Measurements from ENCODE around the gene SLC13A2. TPM values are rescaled to one million over a fixed set of nuclear protein-coding genes. Genes with fewer than 3 reads are reported as not detected.
A peak's percentile ranks its signal among the peaks of the same experiment; 100 is the strongest.

Gene SLC13A2
- polyA plus RNA-seq, 4 donors = 40.5 to 320 (median 211) TPM

DNA sequence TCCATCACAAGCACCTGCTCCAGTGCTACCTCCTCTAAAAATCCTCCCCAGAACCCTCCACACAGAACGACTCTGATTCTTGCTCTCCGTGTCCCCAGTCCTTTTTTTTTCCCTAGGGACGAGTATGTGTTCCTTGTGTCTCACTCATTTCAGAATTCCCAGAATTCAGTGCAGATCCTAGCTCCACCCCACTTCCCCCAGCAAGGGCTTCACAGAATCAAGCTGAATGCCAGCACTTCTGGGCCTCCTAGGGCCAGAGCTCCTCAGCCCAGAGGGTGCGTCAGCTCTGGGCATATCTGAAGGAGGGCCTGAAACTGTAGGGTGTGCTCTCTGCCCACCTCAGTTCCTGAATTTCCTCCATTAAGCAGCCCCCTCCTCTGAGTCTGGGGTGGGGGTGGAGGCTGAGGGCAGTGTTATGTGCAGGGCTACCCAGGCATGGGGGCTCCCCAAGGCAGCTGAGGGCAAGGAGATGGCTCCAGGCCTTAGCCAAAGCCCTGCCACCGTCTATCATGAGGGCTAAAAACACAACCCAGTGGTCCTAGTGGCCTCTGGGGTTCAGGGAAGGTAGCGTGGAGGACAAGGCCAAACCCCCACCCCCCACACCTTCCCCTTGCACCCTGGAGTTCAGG lies 72.5 kb downstream of the SLC13A2 start:
- Histone ChIP-seq H3K4me3 (ENCODE audit: low read depth in 1 of 3, low read length in 3 of 3) (no peak overlapping the region), H3K4me1 (ENCODE audit: control insufficient read depth in 3 of 3, insufficient read depth in 2 of 3, low read depth in 1 of 3, low read length in 2 of 3) (peaks cover 0 to 25% (median 0%) of the 10 kb centered on the region in 3 donors), H3K36me3 (ENCODE audit: control insufficient read depth in 3 of 3, insufficient read depth in 2 of 3, low read depth in 1 of 3, low read length in 3 of 3) (peaks cover 0 to 41% (median 0%) of the 10 kb centered on the region in 3 donors), H3K9me3 (ENCODE audit: control insufficient read depth in 2 of 2, insufficient read depth in 1 of 2, low read depth in 1 of 2, low read length in 1 of 2) (no peaks in the 10 kb centered on the region), H3K27ac (ENCODE audit: low read depth in 1 of 3, low read length in 2 of 3) (no peak overlapping the region), H3K27me3 (ENCODE audit: control insufficient read depth in 3 of 3, insufficient read depth in 3 of 3, low read length in 3 of 3) (no peaks in the 10 kb centered on the region)
- FAIRE-seq (no peak), DNase-seq (no peak)
- 67 to 80% (median 71%) methylated on average over 6 of the region's 6 CpGs for WGBS, 3 donors

DNA sequence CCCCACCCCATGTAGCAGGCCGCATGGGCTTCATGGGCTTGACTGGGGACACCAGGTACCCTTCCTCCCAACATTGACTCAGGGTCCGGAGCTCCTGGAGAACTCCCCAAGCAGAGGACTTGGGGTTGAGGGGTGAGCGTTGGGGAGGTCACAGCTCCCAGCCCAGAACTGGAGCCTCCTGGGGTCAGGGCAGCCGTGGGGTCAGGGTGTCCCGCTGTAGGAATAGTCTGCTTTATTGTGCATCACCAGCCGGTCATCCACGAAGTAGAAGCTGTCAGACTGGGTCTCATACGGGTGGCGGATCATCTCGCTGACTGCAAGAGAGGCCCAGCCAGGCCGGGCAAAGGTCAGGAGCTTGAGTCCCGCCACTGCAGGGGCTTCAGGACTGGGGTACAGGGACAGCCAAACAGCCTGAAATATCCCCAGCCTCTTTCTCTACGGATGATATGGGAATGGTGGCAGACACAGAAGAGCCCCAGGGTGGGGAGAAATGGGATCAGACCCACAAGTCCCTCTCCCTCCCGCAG lies 73.7 kb downstream of the SLC13A2 start:
- no peak for FAIRE-seq
- H3K27ac ChIP-seq (ENCODE audit: low read depth in 1 of 3, low read length in 2 of 3) = peak overlapping the region in 1 of 3 donors; percentile 7
- no peak overlapping the region for H3K4me3 ChIP-seq (ENCODE audit: low read depth in 1 of 3, low read length in 3 of 3)
- H3K9me3 ChIP-seq (ENCODE audit: control insufficient read depth in 2 of 2, insufficient read depth in 1 of 2, low read depth in 1 of 2, low read length in 1 of 2) = no peaks in the 10 kb centered on the region
- peaks cover 0 to 31% (median 0%) of the 10 kb centered on the region in 3 donors for H3K4me1 ChIP-seq (ENCODE audit: control insufficient read depth in 3 of 3, insufficient read depth in 2 of 3, low read depth in 1 of 3, low read length in 2 of 3)
- H3K36me3 ChIP-seq (ENCODE audit: control insufficient read depth in 3 of 3, insufficient read depth in 2 of 3, low read depth in 1 of 3, low read length in 3 of 3) = peaks cover 0 to 42% (median 0%) of the 10 kb centered on the region in 3 donors
- H3K27me3 ChIP-seq (ENCODE audit: control insufficient read depth in 3 of 3, insufficient read depth in 3 of 3, low read length in 3 of 3) = no peaks in the 10 kb centered on the region
- DNase-seq = no peak
- WGBS, 3 donors = 82 to 88% (median 85%) methylated on average over 14 of the region's 14 CpGs

Other genes starting within 250 kb of the SLC13A2 start
- gene TMEM97, start 154.4 kb upstream of the SLC13A2 start, polyA plus RNA-seq = 10 to 100 TPM in 2 of 4 donors, 1 to 10 TPM in 2; 1.8 to 33.1 (median 16.7) TPM
- gene IFT20, start 138.2 kb upstream of the SLC13A2 start, polyA plus RNA-seq = 100 to 1,000 TPM in 2 of 4 donors, 10 to 100 TPM in 2; 39.3 to 135 (median 78.6) TPM
- 10 to 100 TPM; 16.1 to 30.6 (median 17.5) TPM for gene TNFAIP1, start 137.9 kb upstream of the SLC13A2 start, polyA plus RNA-seq
- gene POLDIP2, start 116.1 kb upstream of the SLC13A2 start, polyA plus RNA-seq = 10 to 100 TPM; 61.5 to 73.2 (median 68.7) TPM
- gene SEBOX, start 108.4 kb upstream of the SLC13A2 start, polyA plus RNA-seq = not detected
- gene VTN, start 103.3 kb upstream of the SLC13A2 start, polyA plus RNA-seq = 10 to 100 TPM in 1 of 4 donors, 1 to 10 TPM in 3; 1.3 to 20.9 (median 2.2) TPM
- gene SARM1, start 102.0 kb upstream of the SLC13A2 start, polyA plus RNA-seq = 10 to 100 TPM in 3 of 4 donors, 1 to 10 TPM in 1; 8.9 to 19.0 (median 10.9) TPM
- 100 to 1,000 TPM in 1 of 4 donors, 10 to 100 TPM in 3; 11.0 to 147 (median 60.8) TPM for gene SLC46A1, start 67.4 kb upstream of the SLC13A2 start, polyA plus RNA-seq
- gene FOXN1, start 32.7 kb downstream of the SLC13A2 start, polyA plus RNA-seq = under 1 TPM in 1 of 4 donors, not detected in 3; 0.16 TPM
- 10 to 100 TPM; 14.6 to 57.0 (median 29.9) TPM for gene UNC119, start 79.0 kb downstream of the SLC13A2 start, polyA plus RNA-seq
- 100 to 1,000 TPM in 1 of 4 donors, 10 to 100 TPM in 3; 24.8 to 131 (median 39.8) TPM for gene PIGS, start 97.9 kb downstream of the SLC13A2 start, polyA plus RNA-seq
- gene ALDOC, start 103.3 kb downstream of the SLC13A2 start, polyA plus RNA-seq = 10 to 100 TPM; 27.6 to 85.0 (median 42.9) TPM
- gene SPAG5, start 125.4 kb downstream of the SLC13A2 start, polyA plus RNA-seq = 10 to 100 TPM; 20.3 to 39.3 (median 35.4) TPM
- 10 to 100 TPM in 1 of 4 donors, 1 to 10 TPM in 1, under 1 TPM in 2; 0.22 to 13.0 (median 1.9) TPM for gene RSKR, start 140.5 kb downstream of the SLC13A2 start, polyA plus RNA-seq
- 10 to 100 TPM; 15.7 to 58.5 (median 30.5) TPM for gene BLTP2, start 171.5 kb downstream of the SLC13A2 start, polyA plus RNA-seq
- gene SDF2, start 188.3 kb downstream of the SLC13A2 start, polyA plus RNA-seq = 10 to 100 TPM; 45.4 to 61.8 (median 49.6) TPM
- 10 to 100 TPM; 26.4 to 69.7 (median 29.0) TPM for gene SUPT6H, start 188.6 kb downstream of the SLC13A2 start, polyA plus RNA-seq
- gene PROCA1, start 238.2 kb downstream of the SLC13A2 start, polyA plus RNA-seq = 1 to 10 TPM; 2.3 to 5.4 (median 4.4) TPM
- 10 to 100 TPM in 3 of 4 donors, 1 to 10 TPM in 1; 4.2 to 76.4 (median 32.2) TPM for gene RAB34, start 244.2 kb downstream of the SLC13A2 start, polyA plus RNA-seq
- gene RPL23A, start 246.3 kb downstream of the SLC13A2 start, polyA plus RNA-seq = 1,000 to 10,000 TPM in 3 of 4 donors, 100 to 1,000 TPM in 1; 783 to 1,912 (median 1,526) TPM

Data from small intestine (tissue), 7 donors.